ENCODE measurements around the gene DCAF6.

The DCAF6 gene

GRCh38 chr1:167955915-167956314 lies 19.4 kb downstream of the DCAF6 start:
- DNase-seq (ENCODE audit: low read depth in 2 of 3, low spot score in 2 of 3): no peak

- no peak for DNase-seq (ENCODE audit: low read depth in 2 of 3, low spot score in 2 of 3)
These were observed 21.2 kb downstream of the DCAF6 start for GRCh38 chr1:167957710-167958109.

- DNase-seq (ENCODE audit: low read depth in 2 of 3, low spot score in 2 of 3): no peak
These were observed 28.2 kb downstream of the DCAF6 start for GRCh38 chr1:167964646-167965045.

- DNase-seq (ENCODE audit: low read depth in 2 of 3, low spot score in 2 of 3): no peak
These were observed 29.6 kb downstream of the DCAF6 start for GRCh38 chr1:167966050-167966449.

- DNase-seq (ENCODE audit: low read depth in 2 of 3, low spot score in 2 of 3): no peak
These were observed 32.1 kb downstream of the DCAF6 start for GRCh38 chr1:167968569-167968968.

GRCh38 chr1:167973832-167974231 lies 37.3 kb downstream of the DCAF6 start:
- DNase-seq (ENCODE audit: low read depth in 2 of 3, low spot score in 2 of 3): no peak

GRCh38 chr1:167974698-167975097 lies 38.2 kb downstream of the DCAF6 start:
- DNase-seq (ENCODE audit: low read depth in 2 of 3, low spot score in 2 of 3): no peak

- no peak for DNase-seq (ENCODE audit: low read depth in 2 of 3, low spot score in 2 of 3)
These were observed 40.8 kb downstream of the DCAF6 start for GRCh38 chr1:167977245-167977644.

- no peak for DNase-seq (ENCODE audit: low read depth in 2 of 3, low spot score in 2 of 3)
These were observed 45.5 kb downstream of the DCAF6 start for GRCh38 chr1:167981933-167982332.

- DNase-seq (ENCODE audit: low read depth in 2 of 3, low spot score in 2 of 3): no peak
These were observed 47.4 kb downstream of the DCAF6 start for GRCh38 chr1:167983797-167984420.

GRCh38 chr1:167984886-167985489 lies 48.5 kb downstream of the DCAF6 start:
- DNase-seq (ENCODE audit: low read depth in 2 of 3, low spot score in 2 of 3): no peak

GRCh38 chr1:167987174-167987573 lies 50.7 kb downstream of the DCAF6 start:
- DNase-seq (ENCODE audit: low read depth in 2 of 3, low spot score in 2 of 3): no peak

GRCh38 chr1:167991546-167991945 lies 55.1 kb downstream of the DCAF6 start:
- DNase-seq (ENCODE audit: low read depth in 2 of 3, low spot score in 2 of 3): no peak

GRCh38 chr1:167993720-167994119 lies 57.2 kb downstream of the DCAF6 start:
- DNase-seq (ENCODE audit: low read depth in 2 of 3, low spot score in 2 of 3): no peak

- DNase-seq (ENCODE audit: low read depth in 2 of 3, low spot score in 2 of 3): no peak
These were observed 58.1 kb downstream of the DCAF6 start for GRCh38 chr1:167994560-167994959.

- DNase-seq (ENCODE audit: low read depth in 2 of 3, low spot score in 2 of 3): no peak
These were observed 58.6 kb downstream of the DCAF6 start for GRCh38 chr1:167995038-167995437.

GRCh38 chr1:167996266-167996665 lies 59.8 kb downstream of the DCAF6 start:
- DNase-seq (ENCODE audit: low read depth in 2 of 3, low spot score in 2 of 3): no peak

- no peak for DNase-seq (ENCODE audit: low read depth in 2 of 3, low spot score in 2 of 3)
These were observed 60.6 kb downstream of the DCAF6 start for GRCh38 chr1:167997037-167997575.

GRCh38 chr1:167999877-168000276 lies 63.4 kb downstream of the DCAF6 start:
- no peak for DNase-seq (ENCODE audit: low read depth in 2 of 3, low spot score in 2 of 3)

GRCh38 chr1:168000656-168001055 lies 64.2 kb downstream of the DCAF6 start:
- no peak for DNase-seq (ENCODE audit: low read depth in 2 of 3, low spot score in 2 of 3)

GRCh38 chr1:168001213-168001612 lies 64.7 kb downstream of the DCAF6 start:
- no peak for DNase-seq (ENCODE audit: low read depth in 2 of 3, low spot score in 2 of 3)

GRCh38 chr1:168004531-168004930 lies 68.0 kb downstream of the DCAF6 start:
- no peak for DNase-seq (ENCODE audit: low read depth in 2 of 3, low spot score in 2 of 3)

GRCh38 chr1:168005529-168005928 lies 69.0 kb downstream of the DCAF6 start:
- DNase-seq (ENCODE audit: low read depth in 2 of 3, low spot score in 2 of 3): no peak

All from activated CD8-positive, alpha-beta memory T cell treated with anti-CD3 and anti-CD28 coated beads for 48 hours (primary cell).